Measurements from ENCODE around the gene C17orf107. TPM values are rescaled to one million over a fixed set of nuclear protein-coding genes. Genes with fewer than 3 reads are reported as not detected.

C17orf107 gene
- total and polyA plus RNA-seq, 2 donors (not counting 1 experiment from before 2014, with no cell fraction given): 3.9 to 4.6 TPM

GRCh38 chr17:4946312-4946976 lies 47.1 kb downstream of the C17orf107 start:
- 38% methylated on average over 7 of the region's 16 CpGs for WGBS (ENCODE audit: insufficient coverage)
- ATAC-seq (ENCODE audit: low read depth): no peak

More at GRCh38 chr17:4946312-4946976, 47.1 kb downstream of the C17orf107 start:
- peak overlapping the region; percentile 93 to 94 for H3K27ac ChIP-seq (ENCODE audit: low read length in 2 of 2)
- no peaks in the 10 kb centered on the region for H3K9me3 ChIP-seq (ENCODE audit: control extremely low read depth in 1 of 3, control insufficient read depth in 2 of 3, insufficient read depth in 1 of 3, low read length in 2 of 3)
- ChIA-PET CTCF (interaction anchor here (1.2 to 1.3 kb wide), 3 partner anchors 21 to 43 kb away, joined by 3 read pairs; partner anchors contain the start of genes CHRNE and SPAG7), POLR2A (interaction anchor here (0.9 to 4.9 kb wide), 2 partner anchors 21 to 42 kb away, joined by 3 to 81 read pairs; partner anchors contain the start of gene SPAG7)
- peak overlapping the region; percentile 98 for H3K4me3 Mint-ChIP-seq
- H3K27ac Mint-ChIP-seq: peak overlapping the region; percentile 94
- peak overlapping the region; percentile 67 to 99 (median 99) for H3K4me3 ChIP-seq (ENCODE audit: control extremely low read depth in 1 of 5, extremely low read depth in 1 of 5, insufficient read depth in 1 of 5, low read depth in 2 of 5, low read length in 4 of 5)
- H3K36me3 ChIP-seq (replicated peaks in 1 of 2; ENCODE audit: control extremely low read depth in 1 of 2, control insufficient read depth in 1 of 2, extremely low read depth in 1 of 2, insufficient read depth in 2 of 2, low read length in 1 of 2): peaks cover 0 to 44% of the 10 kb centered on the region in 2 experiments
- H3K9me3 Mint-ChIP-seq (ENCODE audit: insufficient read depth): no peaks in the 10 kb centered on the region
- H3K4me1 ChIP-seq (ENCODE audit: control insufficient read depth in 2 of 2, insufficient read depth in 2 of 2, low read length in 2 of 2): peaks cover 62 to 69% of the 10 kb centered on the region in 2 donors
- no peak overlapping the region for H2AFZ ChIP-seq (ENCODE audit: insufficient read depth, low read depth, low read length, poor library complexity, severe bottlenecking)
- no peaks in the 10 kb centered on the region for H3K27me3 ChIP-seq (replicated peaks in 1 of 4; ENCODE audit: control extremely low read depth in 1 of 4, control insufficient read depth in 3 of 4, insufficient read depth in 4 of 4, low read length in 3 of 4)
- peak; percentile 52 for DNase-seq
- H3K4me2 ChIP-seq (replicated peaks; ENCODE audit: low read depth, low read length, poor library complexity, severe bottlenecking): peak overlapping the region; percentile 98
- intact Hi-C loops (cut with micrococcal nuclease): loop anchor here (5.0 to 10.0 kb wide), 5 partner anchors 71 to 984 kb away; partner anchors contain the start of genes ATP2A3, MED11 and ZNF594
- H3K79me2 ChIP-seq (ENCODE audit: control insufficient read depth, insufficient read depth, low read length): peaks cover 68% of the 10 kb centered on the region
- peaks cover 43% of the 10 kb centered on the region for H4K20me1 ChIP-seq (ENCODE audit: control insufficient read depth, insufficient read depth, low read length, poor library complexity, severe bottlenecking)
- H3K4me1 Mint-ChIP-seq: peaks cover 70% of the 10 kb centered on the region
- TF ChIP-seq, protein P1, sequence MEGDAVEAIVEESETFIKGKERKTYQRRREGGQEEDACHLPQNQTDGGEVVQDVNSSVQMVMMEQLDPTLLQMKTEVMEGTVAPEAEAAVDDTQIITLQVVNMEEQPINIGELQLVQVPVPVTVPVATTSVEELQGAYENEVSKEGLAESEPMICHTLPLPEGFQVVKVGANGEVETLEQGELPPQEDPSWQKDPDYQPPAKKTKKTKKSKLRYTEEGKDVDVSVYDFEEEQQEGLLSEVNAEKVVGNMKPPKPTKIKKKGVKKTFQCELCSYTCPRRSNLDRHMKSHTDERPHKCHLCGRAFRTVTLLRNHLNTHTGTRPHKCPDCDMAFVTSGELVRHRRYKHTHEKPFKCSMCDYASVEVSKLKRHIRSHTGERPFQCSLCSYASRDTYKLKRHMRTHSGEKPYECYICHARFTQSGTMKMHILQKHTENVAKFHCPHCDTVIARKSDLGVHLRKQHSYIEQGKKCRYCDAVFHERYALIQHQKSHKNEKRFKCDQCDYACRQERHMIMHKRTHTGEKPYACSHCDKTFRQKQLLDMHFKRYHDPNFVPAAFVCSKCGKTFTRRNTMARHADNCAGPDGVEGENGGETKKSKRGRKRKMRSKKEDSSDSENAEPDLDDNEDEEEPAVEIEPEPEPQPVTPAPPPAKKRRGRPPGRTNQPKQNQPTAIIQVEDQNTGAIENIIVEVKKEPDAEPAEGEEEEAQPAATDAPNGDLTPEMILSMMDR (IDR thresholded peaks at IDR 0.05): no peak
- no peak for TF ChIP-seq EZH2 (IDR thresholded peaks at IDR 0.05; ENCODE audit: borderline replicate concordance, insufficient read depth, low read depth, low read length, poor library complexity, severe bottlenecking)
- H3K9ac ChIP-seq (ENCODE audit: low read length): peak overlapping the region; percentile 97
- no peaks in the 10 kb centered on the region for H3K27me3 Mint-ChIP-seq
